Measurements from ENCODE around the gene LMOD2.

LMOD2 gene

DNA sequence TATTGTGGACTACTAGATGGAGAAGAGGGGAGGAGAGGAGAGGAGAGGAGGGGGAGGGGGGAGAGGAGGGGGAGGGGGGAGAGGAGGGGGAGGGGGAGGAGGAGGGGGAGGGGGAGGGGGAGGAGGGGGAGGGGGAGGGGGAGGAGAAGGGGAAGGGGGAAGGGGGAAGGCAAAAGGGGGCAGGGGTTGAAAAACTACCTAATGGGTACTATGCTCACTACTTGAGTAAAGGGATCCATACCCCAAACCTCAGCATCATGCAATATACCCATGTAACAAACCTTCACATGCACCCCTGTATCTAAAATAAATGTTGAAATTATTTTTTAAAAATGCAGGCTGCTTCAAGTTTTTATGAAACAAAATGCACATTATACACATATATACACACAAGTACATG is 15.1 kb upstream of the LMOD2 start:
- Histone ChIP-seq H3K27ac (ENCODE audit: low read depth, low read length) (no peak overlapping the region), H3F3A (ENCODE audit: control insufficient read depth, insufficient read depth) (no peaks in the 10 kb centered on the region), H3K79me2 (ENCODE audit: control insufficient read depth, low read length) (no peaks in the 10 kb centered on the region), H3K9me3 (ENCODE audit: control insufficient read depth, insufficient read depth, low read length) (no peaks in the 10 kb centered on the region), H3K27me3 (ENCODE audit: control insufficient read depth, low read length) (peaks cover 8% of the 10 kb centered on the region; the same call in 1 of the 2 replicates), H3K9me2 (replicated peaks; ENCODE audit: control insufficient read depth, low read length) (no peaks in the 10 kb centered on the region), H3K36me3 (ENCODE audit: control insufficient read depth, low read length) (no peaks in the 10 kb centered on the region), H3K4me3 (ENCODE audit: low read length) (no peak overlapping the region), H3K4me1 (ENCODE audit: control insufficient read depth, low read length) (no peaks in the 10 kb centered on the region), H4K20me1 (ENCODE audit: control insufficient read depth, insufficient read depth, low read depth, low read length) (no peaks in the 10 kb centered on the region), H3K4me2 (ENCODE audit: low read length) (no peak overlapping the region)
- TF ChIP-seq, protein P1, sequence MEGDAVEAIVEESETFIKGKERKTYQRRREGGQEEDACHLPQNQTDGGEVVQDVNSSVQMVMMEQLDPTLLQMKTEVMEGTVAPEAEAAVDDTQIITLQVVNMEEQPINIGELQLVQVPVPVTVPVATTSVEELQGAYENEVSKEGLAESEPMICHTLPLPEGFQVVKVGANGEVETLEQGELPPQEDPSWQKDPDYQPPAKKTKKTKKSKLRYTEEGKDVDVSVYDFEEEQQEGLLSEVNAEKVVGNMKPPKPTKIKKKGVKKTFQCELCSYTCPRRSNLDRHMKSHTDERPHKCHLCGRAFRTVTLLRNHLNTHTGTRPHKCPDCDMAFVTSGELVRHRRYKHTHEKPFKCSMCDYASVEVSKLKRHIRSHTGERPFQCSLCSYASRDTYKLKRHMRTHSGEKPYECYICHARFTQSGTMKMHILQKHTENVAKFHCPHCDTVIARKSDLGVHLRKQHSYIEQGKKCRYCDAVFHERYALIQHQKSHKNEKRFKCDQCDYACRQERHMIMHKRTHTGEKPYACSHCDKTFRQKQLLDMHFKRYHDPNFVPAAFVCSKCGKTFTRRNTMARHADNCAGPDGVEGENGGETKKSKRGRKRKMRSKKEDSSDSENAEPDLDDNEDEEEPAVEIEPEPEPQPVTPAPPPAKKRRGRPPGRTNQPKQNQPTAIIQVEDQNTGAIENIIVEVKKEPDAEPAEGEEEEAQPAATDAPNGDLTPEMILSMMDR (IDR thresholded peaks at IDR 0.05; ENCODE audit: low read depth, low read length, poor library complexity, severe bottlenecking): no peak
- TF ChIP-seq EZH2phosphoT487 (IDR thresholded peaks at IDR 0.05; ENCODE audit: borderline replicate concordance, low read length): no peak

DNA sequence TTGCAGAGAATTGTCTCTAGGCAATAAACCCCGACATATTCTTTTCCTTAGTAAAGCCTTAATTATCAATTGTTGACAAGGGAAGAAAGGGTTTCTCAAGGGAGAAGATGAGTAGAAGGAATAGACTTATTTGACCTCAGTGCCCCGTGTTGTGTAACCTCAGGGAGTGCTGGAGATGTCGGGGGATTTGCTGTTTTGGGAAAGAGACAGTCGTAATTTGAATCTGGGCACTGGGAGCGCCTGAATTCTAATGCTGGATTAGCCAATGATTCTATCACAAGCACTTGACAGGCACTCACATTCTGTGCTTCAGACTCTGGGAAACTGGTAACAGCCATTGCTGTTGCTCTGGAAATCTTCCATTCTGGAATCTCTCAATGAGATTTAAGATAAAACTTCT is 13.8 kb upstream of the LMOD2 start:
- Histone ChIP-seq H3K79me2 (ENCODE audit: control insufficient read depth, low read length) (no peaks in the 10 kb centered on the region), H3K4me1 (ENCODE audit: control insufficient read depth, low read length) (no peaks in the 10 kb centered on the region), H3K4me3 (ENCODE audit: low read length) (no peak overlapping the region), H3K27me3 (ENCODE audit: control insufficient read depth, low read length) (peaks cover 8% of the 10 kb centered on the region; the same call in 1 of the 2 replicates), H3K4me2 (ENCODE audit: low read length) (no peak overlapping the region), H4K20me1 (ENCODE audit: control insufficient read depth, insufficient read depth, low read depth, low read length) (no peaks in the 10 kb centered on the region), H3K9me2 (replicated peaks; ENCODE audit: control insufficient read depth, low read length) (no peaks in the 10 kb centered on the region), H3K9me3 (ENCODE audit: control insufficient read depth, insufficient read depth, low read length) (no peaks in the 10 kb centered on the region), H3K36me3 (ENCODE audit: control insufficient read depth, low read length) (no peaks in the 10 kb centered on the region), H3F3A (ENCODE audit: control insufficient read depth, insufficient read depth) (no peaks in the 10 kb centered on the region), H3K27ac (ENCODE audit: low read depth, low read length) (no peak overlapping the region)
- TF ChIP-seq, protein P1 (IDR thresholded peaks at IDR 0.05; ENCODE audit: low read depth, low read length, poor library complexity, severe bottlenecking): no peak
- TF ChIP-seq EZH2phosphoT487 (IDR thresholded peaks at IDR 0.05; ENCODE audit: borderline replicate concordance, low read length): no peak

DNA sequence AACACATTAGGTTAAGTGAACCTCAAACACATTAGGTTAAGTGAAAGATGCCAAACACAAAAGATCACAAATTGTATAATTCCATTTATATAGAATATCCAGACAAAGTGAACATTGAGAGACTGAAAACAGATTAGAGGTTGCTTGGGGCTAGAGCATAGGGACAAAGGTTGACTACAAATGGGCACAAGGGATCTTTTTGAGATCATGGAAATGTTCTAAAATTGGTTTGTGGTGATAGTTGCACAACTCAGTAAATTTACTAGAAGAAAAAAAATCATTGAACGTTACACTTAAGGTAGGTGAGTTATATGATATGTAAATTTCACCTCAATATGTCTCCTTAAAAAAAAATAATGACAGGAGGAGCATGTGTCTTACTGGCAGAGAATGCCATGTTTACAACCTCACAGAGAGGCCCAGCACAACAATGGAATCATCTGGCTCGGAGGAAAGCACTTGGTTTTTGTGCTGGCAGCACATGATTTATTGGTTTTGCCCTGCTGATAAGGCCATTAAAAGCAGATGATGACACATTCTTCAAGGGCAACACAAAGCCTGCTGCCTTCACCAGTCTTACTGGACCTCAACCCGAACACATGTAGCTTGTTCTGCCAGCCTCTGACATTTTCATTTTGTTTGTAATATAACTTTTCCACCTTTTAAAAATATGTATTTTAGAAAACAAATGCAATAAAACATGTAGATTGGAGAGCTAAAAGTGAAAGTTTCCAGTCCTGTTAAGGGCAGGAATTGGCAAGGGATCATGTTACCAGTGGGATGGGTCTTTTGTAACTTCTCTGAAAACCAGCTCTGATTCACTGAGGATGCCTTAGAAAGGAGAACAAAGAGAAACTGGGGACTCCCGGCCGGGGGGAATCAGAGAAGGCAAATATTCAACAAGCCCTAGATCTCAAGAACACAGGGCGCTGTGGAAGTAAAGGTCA is 11.9 kb upstream of the LMOD2 start:
- Histone ChIP-seq H3K4me3 (ENCODE audit: low read length) (no peak overlapping the region), H3K4me1 (ENCODE audit: control insufficient read depth, low read length) (no peaks in the 10 kb centered on the region), H3K9me3 (ENCODE audit: control insufficient read depth, insufficient read depth, low read length) (no peaks in the 10 kb centered on the region), H3K27me3 (ENCODE audit: control insufficient read depth, low read length) (0 out of 2 replicates have a peak, but pooled peaks cover 3% of the 10 kb centered on the region), H3K79me2 (ENCODE audit: control insufficient read depth, low read length) (no peaks in the 10 kb centered on the region), H3K4me2 (ENCODE audit: low read length) (no peak overlapping the region), H3K36me3 (ENCODE audit: control insufficient read depth, low read length) (no peaks in the 10 kb centered on the region), H3K9me2 (replicated peaks; ENCODE audit: control insufficient read depth, low read length) (no peaks in the 10 kb centered on the region), H3K27ac (ENCODE audit: low read depth, low read length) (no peak overlapping the region), H4K20me1 (ENCODE audit: control insufficient read depth, insufficient read depth, low read depth, low read length) (no peaks in the 10 kb centered on the region), H3F3A (ENCODE audit: control insufficient read depth, insufficient read depth) (no peaks in the 10 kb centered on the region)
- TF ChIP-seq, protein P1 (IDR thresholded peaks at IDR 0.05; ENCODE audit: low read depth, low read length, poor library complexity, severe bottlenecking): no peak

All from DOHH2 (cell line).